ENCODE results near the gene ADAM12. TPM values are rescaled to one million over a fixed set of nuclear protein-coding genes. Genes with fewer than 3 reads are reported as not detected.

The ADAM12 gene
- 0.35 TPM for total RNA-seq
- long read RNA-seq, result 0 reads

GRCh38 chr10:126387931-126388911 is at the start of gene ADAM12:
Gene ADAM12 (minus strand): TSS chr10:126388477. CDS start chr10:126388145, 332 bp downstream.
- peak; percentile 77 for ATAC-seq
- intact Hi-C loops (cut with micrococcal nuclease), result no loop called here
- DNase-seq, result peak; percentile 69

- intact Hi-C loops (cut with micrococcal nuclease), result no loop called here
- DNase-seq, result no peak
- ATAC-seq, result no peak
Measured at GRCh38 chr10:126437635-126438406, 49.5 kb upstream of the ADAM12 start.

DNA sequence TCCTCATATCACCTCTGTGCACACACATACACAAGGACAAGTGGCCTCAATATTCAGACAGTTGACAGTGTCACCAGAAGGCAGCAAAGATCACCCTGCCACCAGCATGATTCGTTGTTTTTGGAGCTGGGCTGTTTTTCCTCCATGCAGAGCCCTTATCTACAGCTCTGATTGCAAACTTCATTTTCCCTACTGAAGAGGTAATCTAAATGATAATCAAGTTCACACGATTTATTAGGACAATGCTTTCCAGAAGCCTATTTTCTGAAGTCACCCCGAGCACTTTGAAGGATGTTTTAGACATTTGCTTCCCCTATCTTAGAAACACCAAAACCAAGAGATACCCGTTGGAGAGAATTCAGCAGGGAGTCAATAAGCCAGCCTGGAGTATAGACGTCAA is 46.0 kb upstream of the ADAM12 start:
- ATAC-seq (no peak), DNase-seq (no peak)
- intact Hi-C loops (cut with micrococcal nuclease), result no loop called here

DNA sequence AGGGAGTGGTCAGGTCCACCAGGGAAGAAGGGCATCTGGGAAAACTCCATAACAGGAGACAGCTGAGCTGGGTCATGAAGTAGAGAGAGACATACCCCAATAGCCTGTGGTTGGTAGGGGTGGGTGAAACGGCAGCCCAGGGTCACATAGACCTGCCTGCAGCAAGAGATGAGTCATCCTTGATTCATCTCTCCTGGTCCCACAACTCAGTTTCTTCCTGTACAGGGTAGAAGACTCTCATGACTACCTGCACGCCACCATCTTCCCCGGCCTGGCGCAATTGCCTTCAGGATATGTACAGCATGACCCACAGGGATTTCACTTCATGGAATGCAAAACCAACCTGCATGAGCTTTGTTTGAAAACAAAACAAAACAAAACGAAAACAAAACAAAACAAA is 45.1 kb upstream of the ADAM12 start:
- ATAC-seq, result no peak
- no peak for DNase-seq
- intact Hi-C loops (cut with micrococcal nuclease), result no loop called here

- intact Hi-C loops (cut with micrococcal nuclease), result no loop called here
- DNase-seq, result no peak
- no peak for ATAC-seq
Measured at GRCh38 chr10:126432507-126432906, 44.2 kb upstream of the ADAM12 start.

DNA sequence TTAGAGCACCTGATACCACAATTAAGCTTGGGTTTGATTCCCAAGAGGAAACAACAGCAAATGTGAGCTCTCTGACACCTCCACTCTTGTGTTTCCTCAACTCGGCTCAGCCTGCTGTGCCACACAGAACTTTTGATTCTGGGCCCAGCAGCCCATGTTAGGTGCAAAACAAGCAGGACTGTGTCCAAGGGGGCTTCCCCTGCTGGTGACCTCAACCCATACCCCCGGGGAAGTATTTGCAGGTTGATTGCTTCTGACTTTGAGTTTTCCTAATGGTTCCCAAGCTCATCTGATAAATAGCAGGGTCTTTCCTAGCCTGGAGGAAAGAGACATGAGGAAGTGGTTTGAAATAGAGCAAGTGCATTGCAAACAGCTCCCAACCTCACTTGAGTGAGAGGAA is 43.5 kb upstream of the ADAM12 start:
- ATAC-seq (no peak), DNase-seq (no peak)
- intact Hi-C loops (cut with micrococcal nuclease), result no loop called here

- ATAC-seq, result no peak
- intact Hi-C loops (cut with micrococcal nuclease), result no loop called here
- no peak for DNase-seq
Measured at GRCh38 chr10:126430512-126430911, 42.2 kb upstream of the ADAM12 start.

DNA sequence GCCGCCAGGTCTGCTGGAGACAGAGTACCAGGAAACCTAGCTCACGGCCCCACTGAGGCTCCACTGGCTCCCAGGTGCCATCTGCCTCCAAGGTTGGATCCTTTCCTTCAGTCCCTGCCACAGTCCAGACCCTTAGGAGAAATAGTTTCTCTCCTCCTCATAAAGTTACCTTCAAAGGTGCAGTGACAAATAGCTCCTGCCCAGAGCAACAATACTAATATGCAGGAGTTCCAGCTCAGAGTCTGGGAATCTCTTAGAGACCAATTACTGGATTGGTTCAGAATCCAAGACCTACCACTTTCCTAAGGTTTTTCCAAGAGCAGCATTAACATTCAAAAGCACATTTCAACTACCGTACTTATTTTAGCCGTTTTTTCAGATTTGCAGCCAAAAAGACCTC is 41.0 kb upstream of the ADAM12 start:
- intact Hi-C loops (cut with micrococcal nuclease), result no loop called here
- no peak for ATAC-seq
- no peak for DNase-seq

- DNase-seq, result no peak
- intact Hi-C loops (cut with micrococcal nuclease), result no loop called here
- no peak for ATAC-seq
Measured at GRCh38 chr10:126425489-126426065, 37.3 kb upstream of the ADAM12 start.

GRCh38 chr10:126425032-126425431 is 36.8 kb upstream of the ADAM12 start:
- ATAC-seq (no peak), DNase-seq (no peak)
- intact Hi-C loops (cut with micrococcal nuclease), result no loop called here

GRCh38 chr10:126423732-126424491 is 35.6 kb upstream of the ADAM12 start:
- no peak for ATAC-seq
- DNase-seq, result no peak
- intact Hi-C loops (cut with micrococcal nuclease), result no loop called here

GRCh38 chr10:126422567-126422966 is 34.3 kb upstream of the ADAM12 start:
- DNase-seq (no peak), ATAC-seq (no peak)
- intact Hi-C loops (cut with micrococcal nuclease), result no loop called here

DNA sequence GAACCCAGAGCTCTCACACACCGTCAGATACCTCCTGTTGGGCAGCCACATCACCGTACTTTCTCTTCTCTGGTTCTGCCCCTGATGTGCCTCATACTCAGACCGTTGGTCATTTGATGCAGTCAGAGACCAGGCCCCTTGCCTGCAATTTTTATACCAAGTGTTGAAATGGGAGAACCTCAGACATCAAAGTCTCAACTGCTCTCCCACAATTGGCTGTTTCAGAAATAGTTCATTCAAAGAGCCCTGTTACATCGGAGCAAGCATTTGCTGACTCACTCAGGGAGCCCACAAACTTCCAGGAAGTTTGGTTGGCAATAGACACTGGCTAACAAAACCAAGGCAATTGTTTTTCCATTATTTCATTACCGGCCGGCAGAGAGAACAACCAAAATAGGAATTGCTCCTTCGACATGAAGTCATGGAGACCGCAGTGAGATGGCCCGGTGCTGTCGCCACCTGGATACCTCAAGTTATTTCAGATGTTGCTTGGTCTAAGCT is 33.5 kb upstream of the ADAM12 start:
- DNase-seq (no peak), ATAC-seq (no peak)
- intact Hi-C loops (cut with micrococcal nuclease), result no loop called here

GRCh38 chr10:126420567-126421300 is 32.5 kb upstream of the ADAM12 start:
- DNase-seq (no peak), ATAC-seq (no peak)
- intact Hi-C loops (cut with micrococcal nuclease), result no loop called here

DNA sequence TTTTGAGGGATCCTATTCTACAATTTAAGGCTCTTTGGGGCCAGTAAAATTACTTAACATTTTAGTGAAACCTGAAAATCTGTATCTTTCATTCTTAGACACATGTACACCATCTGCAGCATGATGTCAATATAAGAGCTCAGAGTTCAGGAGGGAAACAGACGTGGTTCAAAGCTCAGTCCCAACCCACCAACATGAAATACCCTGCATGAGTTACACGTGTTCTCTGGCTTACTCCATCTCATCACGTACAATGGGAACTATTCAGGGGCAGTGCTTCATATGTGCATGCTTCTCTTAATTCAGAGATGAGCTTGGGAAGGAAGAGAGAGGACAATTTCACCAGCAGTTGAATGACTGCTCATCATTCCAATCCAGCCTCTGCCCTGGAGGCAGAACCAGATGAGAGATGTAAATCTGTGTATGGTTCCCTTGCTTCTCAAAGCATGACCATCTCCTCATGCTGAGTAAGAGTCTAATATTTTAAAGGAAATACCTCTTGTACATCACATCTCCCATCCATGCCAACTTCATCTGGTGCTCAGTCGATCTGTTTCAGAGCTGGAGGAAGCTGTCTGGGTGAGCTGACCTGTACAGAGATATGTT is 29.0 kb upstream of the ADAM12 start:
- no peak for DNase-seq
- intact Hi-C loops (cut with micrococcal nuclease), result no loop called here
- no peak for ATAC-seq

DNA sequence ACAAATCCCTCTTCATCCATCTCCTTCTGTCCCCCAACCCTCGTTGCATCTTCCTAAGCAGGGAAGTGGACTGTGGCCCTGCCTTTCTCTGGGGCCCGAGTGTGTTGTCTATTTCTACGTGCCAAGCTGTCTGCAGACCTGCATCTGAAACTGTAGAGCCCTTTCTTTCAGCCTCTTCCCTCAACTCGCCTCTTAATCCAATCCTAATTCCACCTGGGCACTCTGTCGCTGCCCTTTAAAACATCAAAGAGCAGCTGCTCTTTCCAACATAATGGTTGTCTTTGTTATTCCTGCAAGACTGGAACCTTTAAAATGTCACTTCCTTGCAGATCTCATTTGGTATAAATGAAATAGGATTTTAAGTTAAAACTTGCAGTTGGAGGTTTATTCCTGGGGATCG is 21.5 kb upstream of the ADAM12 start:
- no peak for ATAC-seq

GRCh38 chr10:126408953-126409641 is 20.8 kb upstream of the ADAM12 start:
- DNase-seq, result no peak
- ATAC-seq, result no peak
- intact Hi-C loops (cut with micrococcal nuclease), result no loop called here

More for the DNA sequence above, 21.5 kb upstream of the ADAM12 start:
- intact Hi-C loops (cut with micrococcal nuclease), result no loop called here
- no peak for DNase-seq

Data from left ventricle myocardium superior (tissue), 1 donor.